ENCODE results near the gene ARAP1. TPM values are rescaled to one million over a fixed set of nuclear protein-coding genes. Genes with fewer than 3 reads are reported as not detected.

The ARAP1 gene
- total RNA-seq, 1 donor from 2014 or later: 55.1 TPM

GRCh38 chr11:72705442-72706365 lies 46.5 kb downstream of the ARAP1 start:
- DNase-seq (ENCODE audit: low spot score): no peak
- Mint-ChIP-seq H3K4me3 (ENCODE audit: unreplicated experiment) (peak overlapping the region; percentile 1), H3K9me3 (ENCODE audit: unreplicated experiment) (no peaks in the 10 kb centered on the region), H3K27ac (ENCODE audit: unreplicated experiment) (no peak overlapping the region), H3K36me3 (ENCODE audit: low read depth, unreplicated experiment) (peaks cover 35% of the 10 kb centered on the region), H3K4me1 (ENCODE audit: unreplicated experiment) (peaks cover 13% of the 10 kb centered on the region), H3K27me3 (ENCODE audit: unreplicated experiment) (peaks cover 11% of the 10 kb centered on the region)
- TF ChIP-seq CTCF (IDR thresholded peaks at IDR 0.05; ENCODE audit: unreplicated experiment): no peak

GRCh38 chr11:72704783-72705265 lies 47.4 kb downstream of the ARAP1 start:
- Mint-ChIP-seq H3K4me3 (ENCODE audit: unreplicated experiment) (no peak overlapping the region), H3K9me3 (ENCODE audit: unreplicated experiment) (no peaks in the 10 kb centered on the region), H3K4me1 (ENCODE audit: unreplicated experiment) (peaks cover 13% of the 10 kb centered on the region), H3K27me3 (ENCODE audit: unreplicated experiment) (peaks cover 12% of the 10 kb centered on the region), H3K27ac (ENCODE audit: unreplicated experiment) (no peak overlapping the region), H3K36me3 (ENCODE audit: low read depth, unreplicated experiment) (peaks cover 42% of the 10 kb centered on the region)
- TF ChIP-seq CTCF (IDR thresholded peaks at IDR 0.05; ENCODE audit: unreplicated experiment): no peak
- DNase-seq (ENCODE audit: low spot score): no peak

GRCh38 chr11:72704028-72704782 lies 48.0 kb downstream of the ARAP1 start:
- no peak for DNase-seq (ENCODE audit: low spot score)
- peaks cover 16% of the 10 kb centered on the region for H3K27me3 Mint-ChIP-seq (ENCODE audit: unreplicated experiment)
- no peak overlapping the region for H3K4me3 Mint-ChIP-seq (ENCODE audit: unreplicated experiment)
- no peak for TF ChIP-seq CTCF (IDR thresholded peaks at IDR 0.05; ENCODE audit: unreplicated experiment)
- H3K4me1 Mint-ChIP-seq (ENCODE audit: unreplicated experiment): peaks cover 13% of the 10 kb centered on the region
- H3K27ac Mint-ChIP-seq (ENCODE audit: unreplicated experiment): no peak overlapping the region
- peaks cover 45% of the 10 kb centered on the region for H3K36me3 Mint-ChIP-seq (ENCODE audit: low read depth, unreplicated experiment)
- no peaks in the 10 kb centered on the region for H3K9me3 Mint-ChIP-seq (ENCODE audit: unreplicated experiment)

GRCh38 chr11:72703267-72704008 lies 48.8 kb downstream of the ARAP1 start:
- no peak for TF ChIP-seq CTCF (IDR thresholded peaks at IDR 0.05; ENCODE audit: unreplicated experiment)
- peaks cover 48% of the 10 kb centered on the region for H3K36me3 Mint-ChIP-seq (ENCODE audit: low read depth, unreplicated experiment)

More at GRCh38 chr11:72703267-72704008, 48.8 kb downstream of the ARAP1 start:
- Mint-ChIP-seq H3K9me3 (ENCODE audit: unreplicated experiment) (no peaks in the 10 kb centered on the region), H3K27ac (ENCODE audit: unreplicated experiment) (no peak overlapping the region), H3K4me3 (ENCODE audit: unreplicated experiment) (no peak overlapping the region), H3K27me3 (ENCODE audit: unreplicated experiment) (peaks cover 19% of the 10 kb centered on the region), H3K4me1 (ENCODE audit: unreplicated experiment) (peaks cover 13% of the 10 kb centered on the region)
- DNase-seq (ENCODE audit: low spot score): no peak
